ENCODE results near the gene TPPP2. TPM values are rescaled to one million over a fixed set of nuclear protein-coding genes. Genes with fewer than 3 reads are reported as not detected.

TPPP2 gene
- total RNA-seq, 2 donors from 2014 or later = 0.73 to 1.7 TPM

DNA sequence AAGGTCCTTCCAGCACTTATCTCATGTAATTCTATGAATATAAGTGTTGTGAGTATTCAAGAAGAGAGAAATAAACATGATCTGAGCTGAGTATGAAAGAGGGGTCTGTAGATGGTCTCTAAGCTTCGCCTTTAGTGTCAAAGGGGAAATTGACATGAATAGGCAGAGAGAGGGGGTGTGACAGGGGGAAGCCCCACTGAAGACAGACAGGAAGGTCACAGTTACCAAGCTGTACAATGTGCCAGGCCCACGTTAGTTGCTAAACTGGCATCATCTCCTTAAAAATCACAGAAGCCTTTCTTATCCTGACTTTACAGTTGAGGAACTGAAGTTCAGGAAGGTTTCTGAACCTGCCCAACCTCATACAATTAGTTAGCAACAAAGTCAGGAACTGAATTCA, 47.7 kb downstream of the TPPP2 start:
- H3K4me1 ChIP-seq (ENCODE audit: control insufficient read depth, insufficient read depth, low read length) = no peaks in the 10 kb centered on the region
- Mint-ChIP-seq H3K4me3 (no peak overlapping the region), H3K36me3 (ENCODE audit: low read depth) (peaks cover 77% of the 10 kb centered on the region), H3K4me1 (no peaks in the 10 kb centered on the region), H3K27me3 (ENCODE audit: insufficient read depth) (no peaks in the 10 kb centered on the region), H3K9me3 (no peaks in the 10 kb centered on the region), H3K27ac (no peak overlapping the region)
- TF ChIP-seq, protein P1, sequence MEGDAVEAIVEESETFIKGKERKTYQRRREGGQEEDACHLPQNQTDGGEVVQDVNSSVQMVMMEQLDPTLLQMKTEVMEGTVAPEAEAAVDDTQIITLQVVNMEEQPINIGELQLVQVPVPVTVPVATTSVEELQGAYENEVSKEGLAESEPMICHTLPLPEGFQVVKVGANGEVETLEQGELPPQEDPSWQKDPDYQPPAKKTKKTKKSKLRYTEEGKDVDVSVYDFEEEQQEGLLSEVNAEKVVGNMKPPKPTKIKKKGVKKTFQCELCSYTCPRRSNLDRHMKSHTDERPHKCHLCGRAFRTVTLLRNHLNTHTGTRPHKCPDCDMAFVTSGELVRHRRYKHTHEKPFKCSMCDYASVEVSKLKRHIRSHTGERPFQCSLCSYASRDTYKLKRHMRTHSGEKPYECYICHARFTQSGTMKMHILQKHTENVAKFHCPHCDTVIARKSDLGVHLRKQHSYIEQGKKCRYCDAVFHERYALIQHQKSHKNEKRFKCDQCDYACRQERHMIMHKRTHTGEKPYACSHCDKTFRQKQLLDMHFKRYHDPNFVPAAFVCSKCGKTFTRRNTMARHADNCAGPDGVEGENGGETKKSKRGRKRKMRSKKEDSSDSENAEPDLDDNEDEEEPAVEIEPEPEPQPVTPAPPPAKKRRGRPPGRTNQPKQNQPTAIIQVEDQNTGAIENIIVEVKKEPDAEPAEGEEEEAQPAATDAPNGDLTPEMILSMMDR (conservative IDR thresholded peaks at IDR 0.05) = no peak
- H3K4me3 ChIP-seq (ENCODE audit: low read length) = no peak overlapping the region
- WGBS, 2 experiments (ENCODE audit: insufficient coverage in 1 of 2, insufficient read length in 1 of 2) = 83 to 91% methylated on average over 2 of the region's 2 CpGs
- H3K27me3 ChIP-seq (ENCODE audit: control insufficient read depth, insufficient read depth, low read length, poor library complexity, severe bottlenecking) = no peaks in the 10 kb centered on the region
- peaks cover 91% of the 10 kb centered on the region for H3K36me3 ChIP-seq (ENCODE audit: control insufficient read depth, insufficient read depth, low read length)
- no peak overlapping the region for H3K9ac ChIP-seq (ENCODE audit: extremely low read depth, low read length, poor library complexity, severe bottlenecking)
- no peak for DNase-seq
- H3K27ac ChIP-seq (ENCODE audit: low read depth, low read length) = no peak overlapping the region
- no peaks in the 10 kb centered on the region for H3K9me3 ChIP-seq (ENCODE audit: control insufficient read depth, low read length)

DNA sequence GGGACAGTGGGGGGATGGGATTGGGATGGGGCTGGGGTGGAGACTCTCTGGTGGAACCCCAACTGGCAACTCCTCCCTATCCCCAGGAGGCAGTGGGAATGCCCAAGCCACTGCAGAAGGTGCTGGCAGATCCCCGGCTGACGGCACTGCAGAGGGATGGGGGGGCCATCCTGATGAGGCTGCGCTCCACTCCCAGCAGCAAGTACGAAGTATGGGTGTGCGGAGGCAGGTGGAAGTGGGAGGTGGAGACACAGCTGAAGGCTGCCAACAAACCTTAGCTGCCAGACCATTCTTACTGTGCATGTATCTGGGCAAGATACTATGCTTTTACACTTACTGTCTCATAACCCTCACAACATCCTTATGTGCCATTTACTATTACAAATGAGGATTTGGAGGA, 48.3 kb downstream of the TPPP2 start:
- Mint-ChIP-seq H3K27me3 (ENCODE audit: insufficient read depth) (no peaks in the 10 kb centered on the region), H3K36me3 (ENCODE audit: low read depth) (peaks cover 80% of the 10 kb centered on the region), H3K4me3 (no peak overlapping the region), H3K9me3 (no peaks in the 10 kb centered on the region), H3K27ac (no peak overlapping the region), H3K4me1 (no peaks in the 10 kb centered on the region)
- Histone ChIP-seq H3K27ac (ENCODE audit: low read depth, low read length) (no peak overlapping the region), H3K4me1 (ENCODE audit: control insufficient read depth, insufficient read depth, low read length) (no peaks in the 10 kb centered on the region), H3K9me3 (ENCODE audit: control insufficient read depth, low read length) (no peaks in the 10 kb centered on the region), H3K27me3 (ENCODE audit: control insufficient read depth, insufficient read depth, low read length, poor library complexity, severe bottlenecking) (no peaks in the 10 kb centered on the region), H3K4me3 (ENCODE audit: low read length) (no peak overlapping the region), H3K9ac (ENCODE audit: extremely low read depth, low read length, poor library complexity, severe bottlenecking) (no peak overlapping the region), H3K36me3 (ENCODE audit: control insufficient read depth, insufficient read depth, low read length) (peaks cover 91% of the 10 kb centered on the region)
- WGBS, 2 experiments (ENCODE audit: insufficient coverage in 1 of 2, insufficient read length in 1 of 2) = 94% methylated on average over 5 of the region's 5 CpGs; no CpG with 5 or more reads in 1 of the 2 experiments
- TF ChIP-seq, protein P1 (conservative IDR thresholded peaks at IDR 0.05) = no peak
- DNase-seq = no peak

DNA sequence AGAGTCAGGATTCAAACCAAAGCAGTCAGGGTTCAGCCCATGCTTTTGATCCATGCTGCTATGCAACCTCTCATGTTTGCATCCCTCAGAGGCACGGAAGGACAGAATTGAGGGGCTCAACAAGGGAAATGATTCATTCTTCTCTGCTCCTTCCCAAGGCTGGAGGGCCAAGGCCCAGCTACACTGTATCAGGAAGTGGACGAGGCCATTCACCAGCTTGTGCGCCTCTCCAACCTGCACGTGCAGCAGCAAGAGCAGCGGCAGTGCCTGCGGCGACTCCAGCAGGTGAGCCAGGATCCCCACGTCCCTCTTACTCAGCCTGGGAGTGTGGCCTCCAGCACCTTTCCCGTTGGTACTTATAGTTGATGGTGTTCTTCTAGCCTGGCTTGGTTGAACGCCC, 48.7 kb downstream of the TPPP2 start:
- no peak for DNase-seq
- H3K27me3 Mint-ChIP-seq (ENCODE audit: insufficient read depth) = no peaks in the 10 kb centered on the region
- no peaks in the 10 kb centered on the region for H3K27me3 ChIP-seq (ENCODE audit: control insufficient read depth, insufficient read depth, low read length, poor library complexity, severe bottlenecking)
- H3K9me3 Mint-ChIP-seq = no peaks in the 10 kb centered on the region
- no peaks in the 10 kb centered on the region for H3K4me1 ChIP-seq (ENCODE audit: control insufficient read depth, insufficient read depth, low read length)
- no peaks in the 10 kb centered on the region for H3K4me1 Mint-ChIP-seq
- no peaks in the 10 kb centered on the region for H3K9me3 ChIP-seq (ENCODE audit: control insufficient read depth, low read length)
- H3K27ac ChIP-seq (ENCODE audit: low read depth, low read length) = no peak overlapping the region
- H3K36me3 ChIP-seq (ENCODE audit: control insufficient read depth, insufficient read depth, low read length) = peaks cover 91% of the 10 kb centered on the region
- no peak overlapping the region for H3K27ac Mint-ChIP-seq
- peaks cover 78% of the 10 kb centered on the region for H3K36me3 Mint-ChIP-seq (ENCODE audit: low read depth)
- TF ChIP-seq, protein P1 (conservative IDR thresholded peaks at IDR 0.05) = no peak
- H3K4me3 Mint-ChIP-seq = no peak overlapping the region
- no peak overlapping the region for H3K9ac ChIP-seq (ENCODE audit: extremely low read depth, low read length, poor library complexity, severe bottlenecking)
- WGBS, 2 experiments (ENCODE audit: insufficient coverage in 1 of 2, insufficient read length in 1 of 2) = 95% methylated on average over 7 to 10 of the region's 10 CpGs
- H3K4me3 ChIP-seq (ENCODE audit: low read length) = no peak overlapping the region
